GM18517 (cell line): ENCODE data around the gene THSD8.
A peak's percentile ranks its signal among the peaks of the same experiment; 100 is the strongest.

Experiments used
- ATAC-seq: cut with Tn5 transposase; IDR thresholded peaks from one replicate; pipeline ENCODE4 v1.9.1; 2021; ENCODE audit warnings: mild to moderate bottlenecking, moderate library complexity; ENCODE audit not compliant: unreplicated experiment

Gene THSD8

DNA sequence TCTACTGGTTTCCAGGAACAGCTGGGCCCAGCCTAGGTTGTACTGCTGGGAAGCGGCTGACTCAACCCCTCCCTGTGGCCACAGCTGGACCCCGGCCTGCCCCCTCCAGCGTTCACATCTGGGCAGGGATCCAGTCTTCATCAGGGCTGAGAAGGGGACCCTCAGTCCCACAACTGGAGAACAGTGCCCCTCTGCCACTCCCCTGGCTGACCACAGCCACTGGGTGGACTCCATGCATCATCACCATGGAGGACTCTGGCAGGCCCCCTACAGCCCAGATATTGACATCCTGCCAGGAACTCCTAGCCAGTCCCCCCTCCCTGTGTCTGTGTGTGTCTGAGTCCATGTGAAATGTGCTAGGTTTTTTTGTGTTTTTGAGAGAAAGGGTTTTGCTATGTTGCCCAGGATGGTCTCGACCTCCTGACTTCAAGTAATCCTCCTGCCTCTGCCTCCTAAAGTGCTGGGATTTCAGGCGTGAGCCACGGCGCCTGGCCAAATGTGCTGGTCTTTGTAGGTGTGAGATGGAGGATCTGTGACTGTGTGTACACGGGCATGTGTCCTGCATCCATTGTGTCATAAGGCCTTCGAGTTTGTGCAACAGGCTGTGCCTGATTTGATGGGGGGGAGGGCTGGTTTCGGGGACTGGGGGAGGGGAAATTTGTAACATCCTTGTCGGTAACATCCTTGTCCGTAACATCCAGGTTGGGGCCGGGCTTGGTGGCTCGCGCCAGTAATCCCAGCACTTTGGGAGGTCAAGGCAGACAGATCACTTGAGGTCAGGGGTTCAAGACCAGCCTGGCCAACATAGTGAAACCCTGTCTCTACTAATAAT is 22.5 kb upstream of the THSD8 start:
- no peak for ATAC-seq

DNA sequence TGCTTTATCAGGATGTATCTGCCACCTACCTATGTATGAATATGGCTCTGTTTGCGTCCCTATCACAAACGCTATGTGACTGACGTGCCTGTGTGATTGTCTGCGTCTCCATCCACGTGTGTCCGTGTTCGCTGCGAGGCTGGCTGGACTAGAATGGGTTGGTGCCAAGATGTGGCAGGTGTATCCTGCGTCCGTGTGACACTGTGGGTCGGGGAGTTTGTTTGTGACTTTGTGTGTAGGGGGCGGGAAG is 19.8 kb upstream of the THSD8 start:
- ATAC-seq, result no peak

DNA sequence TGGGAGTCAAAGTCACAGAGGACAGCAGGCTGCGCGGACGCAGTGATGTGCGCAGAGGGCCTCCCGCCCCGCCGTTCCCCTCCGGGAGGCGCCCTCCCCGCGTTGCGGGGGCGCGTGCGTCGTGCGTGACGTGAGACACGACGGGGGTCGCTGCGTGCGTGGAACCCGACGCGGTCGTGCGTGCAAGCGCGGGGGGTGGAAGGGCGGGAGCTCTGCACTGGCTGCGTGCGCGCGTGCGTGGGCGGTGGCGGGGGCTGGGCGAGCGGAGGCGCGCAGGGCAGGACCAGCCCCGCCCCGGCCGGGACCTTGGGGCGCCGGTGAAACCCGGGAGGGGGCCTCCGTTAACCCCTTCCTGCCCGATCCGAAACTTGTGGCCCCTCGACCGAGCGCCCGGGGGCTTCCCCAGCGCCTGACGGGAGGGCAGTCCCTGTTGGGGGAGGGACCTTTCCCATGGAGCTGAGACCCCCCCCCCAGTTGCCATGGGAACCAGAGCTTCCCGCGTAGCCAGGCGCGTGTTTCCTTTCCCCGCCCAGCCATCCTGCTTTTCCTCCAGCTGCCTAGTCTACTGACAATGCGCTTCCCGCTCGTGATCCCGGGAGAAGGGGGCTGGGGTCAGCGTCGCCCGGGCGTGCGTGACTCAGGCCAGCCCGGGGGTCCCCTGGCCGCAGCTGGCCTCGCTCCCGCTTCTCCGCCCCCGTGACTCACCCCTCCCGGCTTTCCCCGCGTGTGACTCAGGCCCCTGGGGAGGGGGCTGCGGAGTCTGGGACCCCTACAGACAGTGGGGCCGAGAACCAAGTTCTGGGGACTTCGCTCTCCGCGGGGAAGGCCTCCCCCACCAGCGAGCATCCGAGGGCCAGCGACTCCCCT is 19.2 kb upstream of the THSD8 start:
- ATAC-seq, result no peak

DNA sequence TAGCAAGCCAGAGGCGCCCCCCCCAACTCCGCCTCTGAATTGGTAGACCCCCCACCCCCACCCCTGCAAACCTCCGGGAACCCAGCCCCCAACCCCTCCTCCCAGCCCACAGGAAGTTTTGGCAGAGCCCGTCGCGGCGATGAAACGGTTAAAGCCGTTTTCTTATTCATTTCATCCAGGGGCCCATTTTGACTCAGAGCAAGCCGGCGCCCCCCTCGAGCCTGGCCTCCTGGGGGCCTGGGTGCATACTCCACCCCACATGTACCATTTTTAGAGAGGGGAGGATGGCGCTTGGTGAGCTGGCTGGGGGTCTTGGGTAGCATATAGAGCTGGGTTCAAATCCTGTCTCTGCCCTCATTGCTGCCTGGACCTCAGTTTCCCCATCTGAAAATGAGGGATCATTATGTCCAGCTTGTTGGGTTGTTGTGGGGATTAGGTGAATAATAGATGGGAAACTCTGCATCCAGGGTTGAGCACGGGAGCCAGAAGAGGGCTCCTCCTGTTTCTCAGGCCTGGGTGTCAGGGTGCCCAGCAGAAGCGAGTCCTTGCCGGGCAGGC is 18.5 kb upstream of the THSD8 start:
- no peak for ATAC-seq

DNA sequence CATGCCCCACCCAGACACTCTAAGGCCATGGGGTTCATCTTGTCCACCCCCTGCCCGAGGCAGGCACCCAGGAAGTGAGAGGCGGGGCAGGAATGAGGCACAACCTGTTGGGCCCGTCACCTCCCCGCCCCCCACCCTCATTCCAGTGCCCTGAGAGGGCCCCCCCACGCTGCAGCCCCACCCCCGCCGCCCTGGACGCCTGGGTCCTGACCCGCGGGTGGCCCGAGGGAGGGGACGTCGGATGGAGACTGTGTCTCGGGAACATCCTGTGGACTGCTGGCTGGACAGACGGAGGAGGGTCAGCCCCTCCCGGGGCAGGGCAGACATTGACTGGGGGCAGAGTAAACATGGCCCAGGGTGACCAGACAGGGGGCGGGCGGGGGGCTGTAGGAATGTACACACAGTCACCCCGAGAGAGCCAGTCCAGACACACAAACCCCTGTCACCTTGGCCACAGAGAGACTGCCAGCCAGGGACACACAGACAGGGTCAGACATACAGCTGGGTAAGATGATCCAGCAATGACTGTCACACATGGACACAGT is 17.9 kb upstream of the THSD8 start:
- ATAC-seq, result no peak

DNA sequence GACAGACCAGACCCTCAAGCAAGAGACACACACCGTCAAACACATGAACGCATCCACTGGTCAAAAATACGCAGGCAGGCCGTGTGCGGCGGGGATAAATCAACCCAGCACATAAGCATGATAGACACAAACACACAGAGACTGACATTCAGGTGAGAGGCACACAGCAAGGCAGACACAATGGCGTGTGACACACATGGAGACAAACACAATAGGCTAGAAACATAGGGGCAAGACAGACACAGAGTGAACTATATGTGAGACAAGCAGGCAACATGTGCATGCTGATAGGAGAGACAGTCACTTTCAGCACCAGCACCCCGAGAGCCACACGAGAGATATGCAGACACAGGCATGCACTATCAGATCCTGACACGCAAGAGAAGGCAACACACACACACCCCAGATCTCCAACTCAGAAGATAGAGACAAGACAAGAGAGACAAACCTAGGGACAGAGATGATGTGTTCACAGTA is 17.4 kb upstream of the THSD8 start:
- no peak for ATAC-seq

DNA sequence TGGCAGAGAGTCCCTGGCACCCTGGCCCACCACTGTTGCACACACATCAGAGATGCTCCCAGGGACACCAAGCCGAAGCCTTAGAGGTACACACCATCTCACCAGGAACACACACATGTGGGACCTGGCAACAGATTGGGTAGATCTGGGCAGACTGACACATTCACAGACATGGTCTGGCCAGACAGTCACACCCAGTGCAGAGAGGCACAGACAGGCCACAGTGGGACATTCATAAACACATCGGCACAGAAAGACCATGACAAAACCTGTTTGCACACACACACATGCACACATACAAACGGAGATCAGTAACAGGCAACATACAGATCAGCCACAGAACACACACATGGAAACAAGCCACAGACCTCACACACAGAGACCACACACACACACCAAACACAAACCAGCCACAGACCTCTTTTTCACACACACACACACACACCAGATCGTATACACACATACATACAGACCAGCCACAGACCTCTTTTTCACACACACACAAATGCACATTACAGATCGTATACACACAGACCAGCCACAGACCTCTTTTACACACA is 16.9 kb upstream of the THSD8 start:
- no peak for ATAC-seq

DNA sequence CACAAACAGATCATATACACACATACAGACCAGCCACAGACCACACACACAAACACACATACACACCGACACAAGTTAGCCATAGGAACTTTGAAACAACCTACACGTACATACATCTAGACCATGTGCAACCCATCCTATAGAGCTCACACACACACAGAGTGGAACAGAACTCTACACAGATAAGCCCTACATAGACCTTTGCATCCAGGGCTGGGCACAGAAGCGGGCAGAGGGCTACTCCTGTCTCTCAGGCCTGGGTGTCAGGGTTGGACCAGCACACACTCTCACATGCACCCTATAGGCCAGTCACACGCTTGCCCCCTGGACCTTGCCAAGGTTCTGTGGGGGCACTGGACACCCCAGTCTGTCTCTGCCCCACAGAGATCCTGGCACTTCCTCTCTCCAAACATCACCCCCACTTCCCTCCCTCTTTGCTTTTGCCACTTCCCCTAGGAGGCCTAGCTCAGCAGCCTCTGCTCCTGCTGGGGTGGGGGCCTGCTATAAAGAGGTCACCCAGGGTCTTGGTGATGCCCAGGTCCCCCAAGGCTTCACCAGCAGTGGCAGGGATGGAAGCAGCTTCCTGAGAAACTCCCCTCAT is 16.3 kb upstream of the THSD8 start:
- ATAC-seq, result no peak

DNA sequence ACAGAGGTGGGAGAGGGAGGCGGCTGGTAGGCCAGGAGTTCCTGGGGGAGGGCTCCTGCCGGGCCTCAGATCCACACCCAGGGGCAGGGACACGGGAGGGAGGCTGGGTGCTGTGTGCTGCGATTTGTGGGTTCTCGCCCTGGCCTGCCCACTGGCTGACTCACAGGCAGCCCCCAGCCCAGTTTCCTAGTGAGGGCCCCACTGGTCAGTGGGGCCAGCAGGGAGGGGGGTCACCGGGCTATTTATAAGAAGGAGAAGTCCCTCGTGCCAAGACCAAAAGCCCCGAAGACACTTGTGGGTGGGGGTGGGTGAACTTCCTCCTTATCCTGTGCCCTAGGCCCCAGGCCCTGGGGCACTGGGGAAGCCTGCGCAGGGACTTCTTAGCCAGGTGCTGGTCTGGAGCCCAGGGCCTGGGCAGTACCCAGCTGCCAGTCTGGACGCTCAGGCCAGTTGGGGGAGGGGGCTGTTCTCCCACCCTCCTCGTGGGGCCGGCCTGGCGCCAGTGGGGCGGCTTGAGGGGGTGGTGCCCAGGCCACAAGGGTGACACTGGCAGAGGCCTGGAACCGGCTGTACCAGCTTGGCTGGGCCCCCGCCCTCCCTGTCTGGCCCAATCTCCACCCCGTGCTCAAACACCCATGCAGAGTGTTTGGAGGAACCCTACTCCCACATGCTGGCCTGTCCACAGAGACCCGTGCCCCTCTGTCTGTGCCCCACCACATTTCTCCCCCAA is 15.6 kb upstream of the THSD8 start:
- no peak for ATAC-seq

DNA sequence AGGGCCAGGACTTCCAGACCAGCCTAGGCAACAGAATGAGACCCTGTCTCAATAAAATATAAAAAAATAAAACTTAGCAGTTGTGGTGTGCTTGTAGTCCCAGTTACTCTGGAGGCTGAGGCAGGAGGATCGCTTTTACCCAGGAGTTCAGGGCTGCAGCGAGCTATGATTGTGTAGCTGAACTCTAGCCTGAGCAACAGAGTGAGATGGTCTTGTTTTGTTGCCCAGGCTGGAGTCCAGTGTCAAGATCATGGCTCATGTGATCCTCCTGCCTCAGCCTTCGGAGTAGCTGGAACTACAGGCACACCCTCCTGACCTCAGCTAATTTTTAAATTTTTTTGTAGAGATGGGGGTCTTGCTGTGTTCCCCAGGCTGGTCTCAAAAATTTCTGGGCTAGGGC is 14.9 kb upstream of the THSD8 start:
- ATAC-seq, result no peak

DNA sequence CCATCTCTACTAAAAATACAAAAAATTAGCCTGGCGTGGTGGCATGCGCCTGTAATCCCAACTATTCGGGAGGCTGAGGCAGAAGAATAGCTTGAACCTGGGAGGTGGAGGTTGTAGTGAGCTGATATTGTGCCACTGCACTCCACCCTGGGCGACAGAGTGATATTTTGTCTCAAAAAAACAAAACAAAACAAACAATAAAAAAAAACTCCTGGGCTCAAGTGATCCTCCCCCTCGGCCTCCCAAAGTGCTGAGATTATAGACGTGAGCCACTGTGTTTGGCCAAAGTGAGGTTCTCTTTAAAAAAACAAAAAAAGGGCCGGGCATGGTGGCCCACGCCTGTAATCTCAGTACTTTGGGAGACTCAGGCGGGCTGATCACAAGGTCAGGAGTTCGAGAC is 14.4 kb upstream of the THSD8 start:
- ATAC-seq, result no peak

DNA sequence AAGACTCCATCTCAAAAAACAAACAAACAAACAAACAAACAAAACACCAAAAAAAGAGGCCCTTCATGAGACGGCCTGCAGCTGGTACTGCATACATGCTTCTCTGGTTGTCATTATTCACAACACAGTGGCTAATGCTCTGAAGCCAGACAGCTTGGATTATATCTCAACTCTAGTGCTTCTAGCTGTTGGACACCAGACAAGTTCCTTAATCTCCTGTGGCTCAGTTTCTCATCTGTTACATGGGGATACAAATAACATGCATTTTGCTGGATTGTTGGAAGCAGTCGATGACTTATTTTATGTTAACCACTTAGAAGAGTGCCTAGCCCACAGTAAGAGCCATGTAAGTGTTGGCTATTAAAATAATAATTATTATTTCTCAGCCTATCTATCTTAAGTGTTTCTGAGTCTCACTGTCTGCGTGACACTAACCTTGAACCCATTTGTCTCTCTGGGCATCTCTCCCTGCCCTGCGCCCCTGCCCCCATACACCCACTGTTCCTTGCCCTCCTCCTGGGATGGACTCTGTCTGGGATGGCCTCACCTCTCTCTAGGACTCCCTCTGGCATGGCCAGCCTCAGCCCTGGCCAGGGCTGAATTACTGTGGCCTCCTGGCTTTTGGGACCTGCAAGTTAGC is 13.7 kb upstream of the THSD8 start:
- no peak for ATAC-seq

DNA sequence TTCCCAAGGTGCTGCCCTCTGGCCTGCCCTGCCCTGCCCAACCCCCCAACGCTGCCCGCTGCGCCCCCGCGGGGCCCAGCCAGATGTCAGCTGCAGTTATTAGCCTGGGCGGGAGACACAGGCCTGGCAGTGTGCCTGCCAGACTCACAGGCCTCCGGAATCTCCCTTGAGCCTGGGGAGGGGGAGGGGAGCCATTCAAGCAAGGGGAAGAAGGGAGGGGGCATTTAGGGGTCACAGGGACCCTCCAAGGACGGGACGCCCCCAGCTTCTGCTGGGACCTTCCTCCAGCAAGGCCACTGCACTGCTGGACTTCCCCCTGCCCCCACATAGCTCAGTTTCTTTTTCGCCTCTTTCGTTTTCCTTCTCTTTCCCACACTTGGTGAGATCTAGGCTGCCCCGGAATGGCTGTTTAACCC is 13.2 kb upstream of the THSD8 start:
- ATAC-seq, result no peak

DNA sequence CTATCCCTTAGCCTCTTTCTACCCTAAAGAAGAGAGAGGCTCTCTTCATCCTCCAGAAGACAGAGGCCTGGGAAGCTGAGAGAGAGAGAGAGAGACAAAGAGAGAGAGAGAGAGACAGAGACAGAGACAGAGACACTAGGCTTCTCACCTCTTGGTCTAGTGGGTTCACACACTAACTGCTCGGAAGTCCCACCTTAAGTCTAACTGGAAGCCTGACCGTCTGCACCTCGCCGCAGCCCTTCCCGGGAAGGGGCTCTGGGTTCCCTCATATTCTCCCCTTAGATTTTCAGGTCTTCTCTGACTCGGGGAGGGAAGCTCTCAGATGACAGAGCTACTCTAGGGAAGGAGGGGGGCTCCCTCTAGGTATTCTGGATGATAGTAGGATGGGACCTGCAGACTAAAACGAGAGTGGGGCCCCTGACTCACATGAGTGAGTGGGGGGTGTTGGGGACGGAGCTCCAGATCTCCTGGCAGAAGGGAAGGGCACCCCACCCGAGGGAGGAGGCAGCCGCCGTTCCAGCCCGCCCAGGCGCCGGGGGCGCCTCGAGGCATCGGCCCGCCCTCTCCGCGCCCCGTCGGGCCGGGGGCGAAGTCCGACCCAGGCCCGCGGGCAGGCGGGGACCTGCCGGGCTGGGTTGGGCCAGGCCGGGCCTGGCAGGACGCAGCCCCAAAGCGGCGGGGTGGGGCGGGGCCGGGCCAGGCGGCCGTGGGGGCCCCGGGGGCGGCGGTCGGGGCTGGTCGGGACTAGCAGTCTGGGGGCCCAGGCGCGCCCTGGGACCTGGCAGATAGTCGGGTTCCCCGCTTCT is 12.6 kb upstream of the THSD8 start:
- no peak for ATAC-seq

DNA sequence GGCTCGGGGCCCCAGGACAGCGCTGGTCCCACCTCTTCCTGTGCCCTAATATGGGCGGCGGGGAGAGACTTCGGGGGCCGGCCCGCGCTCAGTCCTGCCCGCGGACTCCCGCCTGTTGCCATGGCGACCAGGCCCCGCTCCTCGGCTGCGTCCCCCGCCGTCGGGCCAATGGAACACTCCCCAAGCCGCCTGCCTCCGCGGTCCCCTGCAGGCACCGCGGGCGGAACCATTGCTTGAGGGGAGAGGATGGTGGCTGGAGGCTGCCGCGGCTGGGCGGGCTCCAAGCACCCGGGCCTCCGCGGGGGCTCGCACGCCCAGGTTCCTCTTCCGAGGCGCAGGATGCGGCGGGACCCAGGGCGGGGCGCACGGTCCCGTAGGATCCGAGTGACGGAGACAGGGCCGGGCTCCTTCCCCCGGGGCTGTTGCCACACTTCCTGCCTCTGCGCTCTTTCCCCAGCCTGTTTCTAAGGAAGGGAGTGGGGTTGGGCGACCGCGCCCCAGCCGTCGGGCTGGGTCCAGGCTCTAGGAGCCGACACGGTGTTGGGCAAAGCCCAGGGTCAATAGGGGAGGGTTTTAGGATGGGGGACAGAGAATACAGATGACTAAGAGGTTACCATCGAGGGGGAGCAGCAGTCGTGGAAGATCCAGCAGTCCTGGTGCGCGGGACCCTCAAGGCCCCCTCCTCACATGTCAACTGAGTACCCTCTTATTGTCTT is 11.8 kb upstream of the THSD8 start:
- ATAC-seq, result peak; percentile 39

DNA sequence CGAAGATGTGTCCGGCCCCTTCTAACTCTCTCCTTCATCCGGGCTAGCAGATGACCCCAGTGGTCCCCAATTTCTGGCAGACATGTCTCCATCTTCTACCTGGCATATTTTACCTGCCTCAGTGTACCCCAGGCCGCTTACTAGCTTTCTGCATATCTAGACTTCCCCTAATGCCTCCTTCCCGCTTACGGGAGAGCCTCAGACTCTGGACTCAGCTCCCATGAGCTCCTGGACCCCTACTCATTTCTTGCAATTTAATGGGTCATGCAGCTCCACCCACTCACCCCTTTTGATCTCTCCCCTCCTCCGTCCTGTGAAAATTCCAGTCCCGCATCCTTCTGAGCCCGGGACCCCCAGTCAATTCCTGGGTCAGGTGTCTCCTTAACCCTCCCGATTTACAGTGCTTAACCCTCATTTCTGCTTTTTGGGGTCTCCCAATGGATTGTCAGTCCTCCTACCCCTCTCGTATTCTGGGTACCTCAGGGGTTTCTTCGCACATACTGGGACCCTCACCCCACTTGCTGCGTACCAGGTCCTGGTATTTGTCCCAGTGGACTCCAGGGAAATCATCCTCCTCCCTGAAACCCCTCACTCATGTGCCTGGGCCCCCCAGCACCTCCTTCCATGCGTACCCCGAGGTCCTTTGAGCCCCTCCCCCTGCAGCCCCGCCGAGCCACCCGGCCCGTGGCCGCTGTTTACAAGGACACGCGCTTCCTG is 11.1 kb upstream of the THSD8 start:
- no peak for ATAC-seq

DNA sequence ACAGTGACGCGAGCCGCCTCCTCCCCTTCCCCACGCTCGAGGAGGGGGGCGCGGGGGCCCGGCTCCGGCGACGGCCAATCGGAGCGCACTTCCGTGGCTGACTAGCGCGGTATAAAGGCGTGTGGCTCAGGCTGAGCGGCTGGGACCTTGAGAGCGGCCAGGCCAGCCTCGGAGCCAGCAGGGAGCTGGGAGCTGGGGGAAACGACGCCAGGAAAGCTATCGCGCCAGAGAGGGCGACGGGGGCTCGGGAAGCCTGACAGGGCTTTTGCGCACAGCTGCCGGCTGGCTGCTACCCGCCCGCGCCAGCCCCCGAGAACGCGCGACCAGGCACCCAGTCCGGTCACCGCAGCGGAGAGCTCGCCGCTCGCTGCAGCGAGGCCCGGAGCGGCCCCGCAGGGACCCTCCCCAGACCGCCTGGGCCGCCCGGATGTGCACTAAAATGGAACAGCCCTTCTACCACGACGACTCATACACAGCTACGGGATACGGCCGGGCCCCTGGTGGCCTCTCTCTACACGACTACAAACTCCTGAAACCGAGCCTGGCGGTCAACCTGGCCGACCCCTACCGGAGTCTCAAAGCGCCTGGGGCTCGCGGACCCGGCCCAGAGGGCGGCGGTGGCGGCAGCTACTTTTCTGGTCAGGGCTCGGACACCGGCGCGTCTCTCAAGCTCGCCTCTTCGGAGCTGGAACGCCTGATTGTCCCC is 10.4 kb upstream of the THSD8 start, which contains the start of gene JUNB:
TSS of gene JUNB (plus strand) at position 142 of the 706 bp plus-strand sequence. CDS start at position 428, 286 bp downstream.
- peak; percentile 25 for ATAC-seq
